Peyer's patch (tissue), 4 donors: ENCODE data around the gene SEL1L3.

Source experiments
- CTCF ChIP-seq, 6 experiments: fragments of 450-650 bp in 4 of 6; fragments of 200-600 bp in 2 of 6; sonication (generic) in 1 of 6; IDR thresholded peaks; one replicate each; pipeline ENCODE4 v1.5.1; 2017 to 2019; ENCODE audit warnings: antibody characterized with exemption in 6 of 6, mild to moderate bottlenecking in 3 of 6, moderate library complexity in 1 of 6
- POLR2A ChIP-seq, 2 donors: fragments of 450-650 bp; IDR thresholded peaks; one replicate each; pipeline ENCODE4 v1.5.1; 2017; ENCODE audit warnings: antibody characterized with exemption in 2 of 2, mild to moderate bottlenecking in 2 of 2, moderate library complexity in 2 of 2

- no peak for TF ChIP-seq POLR2A (IDR thresholded peaks at IDR 0.05)
- no peak for TF ChIP-seq CTCF (IDR thresholded peaks at IDR 0.05)
Observed at GRCh38 chr4:25857851-25858400, 4.9 kb downstream of the SEL1L3 start.
